Measurements from ENCODE around the gene ARHGEF38.

DNA sequence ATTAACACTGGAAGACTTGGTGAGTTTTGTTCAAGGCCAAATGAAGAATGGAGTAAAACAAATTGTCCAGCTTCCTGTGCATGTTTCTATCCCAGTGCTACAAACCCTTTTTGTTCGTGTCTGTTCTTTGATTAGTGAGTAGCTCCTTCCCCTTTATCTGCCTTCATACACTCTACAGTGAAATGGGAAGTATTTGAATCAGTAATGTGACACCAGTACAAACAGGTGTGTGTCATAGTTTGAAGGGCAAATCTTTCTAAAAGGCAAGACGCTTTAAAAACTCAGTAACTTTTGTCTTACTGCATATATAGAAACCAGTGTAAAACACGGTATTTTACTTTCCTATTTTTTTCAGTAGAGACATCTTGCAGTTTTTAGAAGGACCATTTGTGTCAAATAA, 5.9 kb downstream of the ARHGEF38 start:
- TF ChIP-seq, protein P1, sequence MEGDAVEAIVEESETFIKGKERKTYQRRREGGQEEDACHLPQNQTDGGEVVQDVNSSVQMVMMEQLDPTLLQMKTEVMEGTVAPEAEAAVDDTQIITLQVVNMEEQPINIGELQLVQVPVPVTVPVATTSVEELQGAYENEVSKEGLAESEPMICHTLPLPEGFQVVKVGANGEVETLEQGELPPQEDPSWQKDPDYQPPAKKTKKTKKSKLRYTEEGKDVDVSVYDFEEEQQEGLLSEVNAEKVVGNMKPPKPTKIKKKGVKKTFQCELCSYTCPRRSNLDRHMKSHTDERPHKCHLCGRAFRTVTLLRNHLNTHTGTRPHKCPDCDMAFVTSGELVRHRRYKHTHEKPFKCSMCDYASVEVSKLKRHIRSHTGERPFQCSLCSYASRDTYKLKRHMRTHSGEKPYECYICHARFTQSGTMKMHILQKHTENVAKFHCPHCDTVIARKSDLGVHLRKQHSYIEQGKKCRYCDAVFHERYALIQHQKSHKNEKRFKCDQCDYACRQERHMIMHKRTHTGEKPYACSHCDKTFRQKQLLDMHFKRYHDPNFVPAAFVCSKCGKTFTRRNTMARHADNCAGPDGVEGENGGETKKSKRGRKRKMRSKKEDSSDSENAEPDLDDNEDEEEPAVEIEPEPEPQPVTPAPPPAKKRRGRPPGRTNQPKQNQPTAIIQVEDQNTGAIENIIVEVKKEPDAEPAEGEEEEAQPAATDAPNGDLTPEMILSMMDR (IDR thresholded peaks at IDR 0.05; ENCODE audit: low read depth, low read length, poor library complexity, severe bottlenecking) = no peak
- TF ChIP-seq EZH2phosphoT487 (IDR thresholded peaks at IDR 0.05; ENCODE audit: borderline replicate concordance, low read length) = no peak

All from DOHH2 (cell line).